ENCODE data around the gene ZNF444.

Gene ZNF444

DNA sequence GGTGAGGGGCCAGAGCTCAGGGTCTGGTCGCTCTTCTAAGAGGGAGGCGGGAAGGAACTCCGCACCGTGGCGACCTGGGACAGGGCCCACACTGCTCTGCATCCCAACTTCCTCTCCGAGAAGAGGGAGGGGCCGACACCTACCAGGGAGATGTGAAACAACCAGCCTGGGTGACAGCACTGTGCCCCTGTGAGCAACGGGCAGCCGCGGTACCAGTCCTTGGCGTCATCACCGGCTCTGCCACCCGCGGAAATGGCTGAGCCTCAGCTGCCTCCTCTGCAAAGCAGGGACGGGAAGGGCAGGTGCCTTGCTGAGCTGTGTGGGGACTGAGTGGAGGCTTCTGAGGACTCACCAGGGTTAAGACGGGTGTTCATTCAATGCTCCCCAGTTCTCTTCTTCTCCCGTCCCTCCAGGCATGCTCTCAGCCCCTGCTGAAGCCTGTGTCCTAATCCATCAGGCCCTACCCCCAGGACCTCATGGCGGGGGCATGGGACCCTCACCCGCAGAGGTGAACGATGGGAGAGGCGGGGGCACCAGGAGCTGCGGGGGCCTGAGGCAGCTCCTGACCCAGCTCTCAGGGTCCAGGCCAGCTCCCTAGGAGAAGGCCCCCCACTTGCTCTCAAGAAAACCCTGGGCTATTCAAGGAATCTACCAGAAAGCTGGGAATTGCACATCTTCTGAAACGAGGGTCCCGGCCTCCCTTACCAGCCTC is 29.3 kb upstream of the ZNF444 start:
- H2AFZ ChIP-seq (ENCODE audit: low read depth, low read length, severe bottlenecking): no peak overlapping the region
- TF ChIP-seq, protein P1, sequence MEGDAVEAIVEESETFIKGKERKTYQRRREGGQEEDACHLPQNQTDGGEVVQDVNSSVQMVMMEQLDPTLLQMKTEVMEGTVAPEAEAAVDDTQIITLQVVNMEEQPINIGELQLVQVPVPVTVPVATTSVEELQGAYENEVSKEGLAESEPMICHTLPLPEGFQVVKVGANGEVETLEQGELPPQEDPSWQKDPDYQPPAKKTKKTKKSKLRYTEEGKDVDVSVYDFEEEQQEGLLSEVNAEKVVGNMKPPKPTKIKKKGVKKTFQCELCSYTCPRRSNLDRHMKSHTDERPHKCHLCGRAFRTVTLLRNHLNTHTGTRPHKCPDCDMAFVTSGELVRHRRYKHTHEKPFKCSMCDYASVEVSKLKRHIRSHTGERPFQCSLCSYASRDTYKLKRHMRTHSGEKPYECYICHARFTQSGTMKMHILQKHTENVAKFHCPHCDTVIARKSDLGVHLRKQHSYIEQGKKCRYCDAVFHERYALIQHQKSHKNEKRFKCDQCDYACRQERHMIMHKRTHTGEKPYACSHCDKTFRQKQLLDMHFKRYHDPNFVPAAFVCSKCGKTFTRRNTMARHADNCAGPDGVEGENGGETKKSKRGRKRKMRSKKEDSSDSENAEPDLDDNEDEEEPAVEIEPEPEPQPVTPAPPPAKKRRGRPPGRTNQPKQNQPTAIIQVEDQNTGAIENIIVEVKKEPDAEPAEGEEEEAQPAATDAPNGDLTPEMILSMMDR (IDR thresholded peaks at IDR 0.05; ENCODE audit: insufficient read depth, low read length, poor library complexity, severe bottlenecking): no peak
- TF ChIP-seq EZH2phosphoT487 (conservative IDR thresholded peaks at IDR 0.05; ENCODE audit: low read length): no peak
- H3K4me3 ChIP-seq (ENCODE audit: insufficient read depth, low read length, poor library complexity, severe bottlenecking): no peak overlapping the region
- H3K9me3 ChIP-seq (ENCODE audit: insufficient read depth, low read length): no peaks in the 10 kb centered on the region
- H3F3A ChIP-seq (ENCODE audit: insufficient read depth): no peaks in the 10 kb centered on the region
- H3K79me2 ChIP-seq (ENCODE audit: insufficient read depth, low read length): peaks cover 95% of the 10 kb centered on the region
- no peaks in the 10 kb centered on the region for H3K27me3 ChIP-seq (ENCODE audit: low read length)
- H3K36me3 ChIP-seq (ENCODE audit: low read length): no peaks in the 10 kb centered on the region
- no peaks in the 10 kb centered on the region for H4K20me1 ChIP-seq (ENCODE audit: low read depth, low read length)
- no peak overlapping the region for H3K4me2 ChIP-seq (ENCODE audit: low read depth, low read length, poor library complexity, severe bottlenecking)
- H3K9ac ChIP-seq (ENCODE audit: low read length): no peak overlapping the region
- H3K27ac ChIP-seq (ENCODE audit: low read depth, low read length): no peak overlapping the region
- H3K9me2 ChIP-seq (replicated peaks; ENCODE audit: insufficient read depth, low read length): no peaks in the 10 kb centered on the region

DNA sequence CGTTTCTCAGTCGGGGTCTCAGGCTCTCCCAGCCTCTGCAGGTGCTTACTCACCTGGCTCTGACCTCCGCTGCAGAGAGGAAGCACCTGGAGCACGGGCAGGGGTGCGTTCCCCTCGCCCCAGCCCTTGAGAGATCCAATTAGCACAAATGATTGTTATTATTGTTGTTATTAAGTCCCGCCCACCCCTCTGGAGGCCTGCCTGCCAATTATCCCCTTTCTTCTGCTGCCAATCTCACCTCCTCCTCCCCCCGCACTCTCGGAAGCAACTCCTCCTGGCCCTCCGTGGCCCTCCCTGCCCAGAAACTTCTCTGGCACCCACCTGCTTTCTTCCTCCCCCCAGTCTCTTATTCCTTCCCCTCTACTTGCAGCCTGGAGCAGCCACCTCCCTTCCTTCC is 28.8 kb upstream of the ZNF444 start:
- H3K27me3 ChIP-seq (ENCODE audit: low read length): no peaks in the 10 kb centered on the region
- H3K4me3 ChIP-seq (ENCODE audit: insufficient read depth, low read length, poor library complexity, severe bottlenecking): no peak overlapping the region
- no peak overlapping the region for H3K9ac ChIP-seq (ENCODE audit: low read length)
- TF ChIP-seq, protein P1 (IDR thresholded peaks at IDR 0.05; ENCODE audit: insufficient read depth, low read length, poor library complexity, severe bottlenecking): no peak
- no peak for TF ChIP-seq EZH2phosphoT487 (conservative IDR thresholded peaks at IDR 0.05; ENCODE audit: low read length)
- no peak overlapping the region for H2AFZ ChIP-seq (ENCODE audit: low read depth, low read length, severe bottlenecking)
- peaks cover 95% of the 10 kb centered on the region for H3K79me2 ChIP-seq (ENCODE audit: insufficient read depth, low read length)
- no peak overlapping the region for H3K4me2 ChIP-seq (ENCODE audit: low read depth, low read length, poor library complexity, severe bottlenecking)
- H3F3A ChIP-seq (ENCODE audit: insufficient read depth): no peaks in the 10 kb centered on the region
- no peaks in the 10 kb centered on the region for H4K20me1 ChIP-seq (ENCODE audit: low read depth, low read length)
- H3K36me3 ChIP-seq (ENCODE audit: low read length): no peaks in the 10 kb centered on the region
- H3K27ac ChIP-seq (ENCODE audit: low read depth, low read length): no peak overlapping the region
- H3K9me3 ChIP-seq (ENCODE audit: insufficient read depth, low read length): no peaks in the 10 kb centered on the region
- H3K9me2 ChIP-seq (replicated peaks; ENCODE audit: insufficient read depth, low read length): no peaks in the 10 kb centered on the region

DNA sequence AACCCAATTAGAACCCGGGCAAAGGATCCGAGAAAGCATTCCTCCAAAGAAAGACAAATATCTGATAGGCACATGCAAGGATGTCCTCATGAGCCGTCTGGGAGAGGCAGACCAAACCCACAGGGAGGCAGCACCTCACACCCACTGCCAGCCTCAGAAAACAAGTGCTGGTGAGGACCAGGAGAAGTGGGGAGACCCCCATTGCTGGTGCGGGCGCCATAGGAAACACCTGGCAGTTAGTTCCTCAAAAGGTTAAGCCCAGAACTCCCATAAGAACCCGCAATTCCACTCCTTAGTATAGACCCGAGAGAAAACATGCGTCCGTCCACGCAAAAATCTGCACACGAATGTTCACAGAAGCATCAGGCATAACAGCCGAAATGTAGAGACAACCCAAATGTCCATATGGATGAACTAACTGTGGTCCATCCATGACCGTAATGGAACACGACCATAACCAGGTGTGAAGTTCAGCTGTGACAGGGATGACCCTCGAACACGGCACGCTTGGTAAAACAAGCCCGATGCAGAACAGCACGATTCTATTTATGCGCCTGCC is 27.9 kb upstream of the ZNF444 start:
- Histone ChIP-seq H3F3A (ENCODE audit: insufficient read depth) (no peaks in the 10 kb centered on the region), H3K36me3 (ENCODE audit: low read length) (no peaks in the 10 kb centered on the region), H2AFZ (ENCODE audit: low read depth, low read length, severe bottlenecking) (no peak overlapping the region), H3K9me2 (replicated peaks; ENCODE audit: insufficient read depth, low read length) (no peaks in the 10 kb centered on the region), H3K4me3 (ENCODE audit: insufficient read depth, low read length, poor library complexity, severe bottlenecking) (no peak overlapping the region), H3K27ac (ENCODE audit: low read depth, low read length) (no peak overlapping the region), H3K79me2 (ENCODE audit: insufficient read depth, low read length) (peaks cover 95% of the 10 kb centered on the region), H3K9me3 (ENCODE audit: insufficient read depth, low read length) (no peaks in the 10 kb centered on the region), H3K4me2 (ENCODE audit: low read depth, low read length, poor library complexity, severe bottlenecking) (no peak overlapping the region), H4K20me1 (ENCODE audit: low read depth, low read length) (no peaks in the 10 kb centered on the region), H3K9ac (ENCODE audit: low read length) (no peak overlapping the region), H3K27me3 (ENCODE audit: low read length) (no peaks in the 10 kb centered on the region)
- TF ChIP-seq, protein P1 (IDR thresholded peaks at IDR 0.05; ENCODE audit: insufficient read depth, low read length, poor library complexity, severe bottlenecking): no peak
- TF ChIP-seq EZH2phosphoT487 (conservative IDR thresholded peaks at IDR 0.05; ENCODE audit: low read length): no peak

All from SU-DHL-6 (cell line).